K562 (cell line): ENCODE results near the gene FOLR2. TPM values are rescaled to one million over a fixed set of nuclear protein-coding genes. Genes with fewer than 3 reads are reported as not detected.

Source experiments
- ATAC-seq: fragments of 200-7000 bp; cut with Tn5 transposase; 3 replicates; pipeline ENCODE4 v1.9.1; 2020; ENCODE audit warnings: moderate library complexity
- BruUV-seq: library from RNA; stranded (reverse); fragments of 400-500 nt; replicated peaks from 2 replicates; lab custom pipeline; 2021; lab: Mats Ljungman, UMichigan
- CTCF ChIA-PET: fragments of 300-600 bp; formaldehyde crosslinking; extraction: SDS; loops from one replicate; lab custom pipeline; 2021; ENCODE audit warnings: low intra/inter-chr PET ratio; lab: Yijun Ruan, JAX
- POLR2A ChIA-PET: fragments of 300-600, 350-650 bp; sonication (Branson Sonifier 250); formaldehyde crosslinking; extraction: SDS; loops from one replicate; lab custom pipeline; 2021; ENCODE audit warnings: antibody characterized with exemption, inconsistent platforms; lab: Yijun Ruan, JAX
- DNase-seq, 4 experiments: peaks; one replicate each; pipeline versions ENCODE4 v3.0.0 to v3.0.0-alpha.2; 2011 to 2018; ENCODE audit warnings: low spot score in 3 of 4, mixed read lengths in 3 of 4; ENCODE audit errors: extremely low read depth in 1 of 4
- FAIRE-seq: peaks from 2 replicates; lab custom pipeline; 2011; peaks lifted over from hg19 to GRCh38; lab: Jason Lieb, UNC
- H2AFZ ChIP-seq: 2 replicates; pipeline ENCODE4 v1.6.0; 2011; ENCODE audit warnings: low read depth, low read length, control low read depth, inconsistent platforms
- H3K27ac ChIP-seq: fragments of 200-600 bp; 3 replicates; pipeline ENCODE4 v1.8.0; 2011; ENCODE audit warnings: low read depth, mild to moderate bottlenecking, control low read depth, inconsistent platforms, low read length, moderate library complexity, mixed read lengths; ENCODE audit errors: extremely low read depth
- H3K27me3 ChIP-seq, 2 experiments: fragments of 300-600 bp in 1 of 2; 2 replicates in 1 of 2; 3 replicates in 1 of 2; pipeline versions ENCODE4 v1.6.0 to v1.8.0; 2011; ENCODE audit warnings: inconsistent platforms in 2 of 2, low read length in 2 of 2, mild to moderate bottlenecking in 1 of 2, mixed read lengths in 1 of 2, moderate library complexity in 1 of 2; ENCODE audit not compliant: control insufficient read depth in 2 of 2, insufficient read depth in 2 of 2
- H3K36me3 ChIP-seq: fragments of 300-600 bp; 3 replicates; pipeline ENCODE4 v1.8.0; 2011; ENCODE audit warnings: mild to moderate bottlenecking, low read length, inconsistent platforms; ENCODE audit not compliant: control insufficient read depth, insufficient read depth
- H3K4me1 ChIP-seq, 2 experiments: fragments of 200-600 bp in 1 of 2; replicated peaks in 1 of 2; 2 replicates in 1 of 2; 3 replicates in 1 of 2; pipeline versions ENCODE4 v1.5.1 to v1.8.0; 2011; ENCODE audit warnings: inconsistent platforms in 2 of 2, low read length in 2 of 2, mild to moderate bottlenecking in 1 of 2, mixed read lengths in 1 of 2, moderate library complexity in 1 of 2; ENCODE audit not compliant: control insufficient read depth in 2 of 2, insufficient read depth in 2 of 2
- H3K4me2 ChIP-seq: 2 replicates; pipeline ENCODE4 v1.6.1; 2011; ENCODE audit warnings: low read length, control low read depth, inconsistent platforms, mixed read lengths; ENCODE audit not compliant: insufficient read depth
- H3K4me3 ChIP-seq: fragments of 200-600 bp; sonication (generic), shearing (Covaris generic); 2 replicates; pipeline ENCODE4 v1.5.1; 2016; ENCODE audit warnings: control low read depth, inconsistent platforms
- H3K79me2 ChIP-seq: fragments of 200-600 bp; 3 replicates; pipeline ENCODE4 v1.8.0; 2011; ENCODE audit warnings: low read length, inconsistent platforms; ENCODE audit not compliant: control insufficient read depth, insufficient read depth
- H3K9ac ChIP-seq, 2 experiments: 2 replicates each; pipeline versions ENCODE4 v1.6.0 to v1.6.1; 2011; ENCODE audit warnings: low read depth in 2 of 2, low read length in 2 of 2, control low read depth in 1 of 2, inconsistent platforms in 1 of 2, mild to moderate bottlenecking in 1 of 2, mixed read lengths in 1 of 2; ENCODE audit not compliant: insufficient read depth in 1 of 2
- H3K9me1 ChIP-seq: one replicate; pipeline ENCODE4 v1.6.0; 2011; ENCODE audit warnings: inconsistent platforms, mild to moderate bottlenecking, low read length, moderate library complexity; ENCODE audit not compliant: control insufficient read depth, insufficient read depth
- H3K9me3 ChIP-seq: replicated peaks from 2 replicates; pipeline ENCODE4 v1.5.1; 2011; ENCODE audit warnings: low read depth, low read length, inconsistent platforms; ENCODE audit not compliant: control insufficient read depth, insufficient read depth
- H4K20me1 ChIP-seq: replicated peaks from 2 replicates; pipeline ENCODE4 v1.6.1; 2011; ENCODE audit warnings: low read length, inconsistent platforms, mixed read lengths; ENCODE audit not compliant: control insufficient read depth, insufficient read depth
- CREB1 ChIP-seq, 2 experiments: sonication (generic) in 1 of 2; formaldehyde crosslinking in 1 of 2; IDR thresholded peaks; 2 replicates each; pipeline versions ENCODE4 v1.6.1 to v1.8.0; 2012 to 2022; ENCODE audit warnings: inconsistent platforms in 1 of 2, mild to moderate bottlenecking in 1 of 2, missing genetic modification reagents in 1 of 2, moderate library complexity in 1 of 2
- DACH1 ChIP-seq: fragments of 450-650 bp; IDR thresholded peaks from 2 replicates; pipeline ENCODE4 v1.6.1; 2018; ENCODE audit not compliant: partially characterized antibody
- ESRRA ChIP-seq: fragments of 450-650 bp; IDR thresholded peaks from 2 replicates; pipeline ENCODE4 v1.6.1; 2014; ENCODE audit warnings: low read depth, mild to moderate bottlenecking, moderate library complexity, borderline replicate concordance
- ETV5 ChIP-seq: sonication (generic); formaldehyde crosslinking; IDR thresholded peaks from 2 replicates; pipeline ENCODE4 v1.4.0; 2020; ENCODE audit warnings: low read depth, mild to moderate bottlenecking, missing genetic modification reagents
- GABPB2 ChIP-seq: fragments of 250-450 bp; sonication (Bioruptor Pico); conservative IDR thresholded peaks from 2 replicates; pipeline ENCODE4 v1.5.1; 2021; ENCODE audit warnings: mild to moderate bottlenecking
- MAFF ChIP-seq: IDR thresholded peaks from 2 replicates; pipeline ENCODE4 v1.6.1; 2012; ENCODE audit warnings: low read length, improper control_type of control experiment
- MXI1 ChIP-seq: IDR thresholded peaks from 2 replicates; pipeline ENCODE4 v1.6.1; 2011; ENCODE audit warnings: low read depth, mild to moderate bottlenecking, improper control_type of control experiment, low read length
- PCBP1 ChIP-seq: fragments of 200-400 bp; formaldehyde crosslinking; IDR thresholded peaks from 2 replicates; pipeline ENCODE4 v1.6.1; 2018; ENCODE audit warnings: mild to moderate bottlenecking, low read depth, low read length; ENCODE audit not compliant: poor library complexity, severe bottlenecking
- TAL1 ChIP-seq: fragments of 450-650 bp; IDR thresholded peaks from 2 replicates; pipeline ENCODE4 v1.6.1; 2016; ENCODE audit warnings: mild to moderate bottlenecking
- TCFL5 ChIP-seq: fragments of 250-450 bp; sonication (Bioruptor Pico); conservative IDR thresholded peaks from 2 replicates; pipeline ENCODE4 v1.6.1; 2021; ENCODE audit warnings: mild to moderate bottlenecking, moderate library complexity, matching md5 sums
- ZNF717 ChIP-seq: fragments of 250-450 bp; sonication (Bioruptor Pico); IDR thresholded peaks from 2 replicates; pipeline ENCODE4 v1.5.0; 2021
- ZSCAN32 ChIP-seq: fragments of 450-650 bp; formaldehyde crosslinking; IDR thresholded peaks from 2 replicates; pipeline ENCODE4 v1.4.0; 2020; ENCODE audit warnings: mild to moderate bottlenecking, moderate library complexity
- WGBS: fragments of 100-300 bp; shearing (Covaris generic); methylation state at CpG from one replicate; pipeline ENCODE4 v1.1.6; 2016; ENCODE audit warnings: low coverage, mixed read lengths; ENCODE audit not compliant: insufficient coverage; ENCODE audit errors: missing lambda C conversion rate; 5-methylcytosine and 5-hydroxymethylcytosine counted together
- in situ Hi-C: fragments of 300-500 bp; cut with MboI; formaldehyde crosslinking; loops from 4 replicates; pipeline ENCODE4 v1.15.0; 2018; ENCODE audit warnings: inconsistent platforms, mixed read lengths
- intact Hi-C: fragments of 100-400 bp; cut with micrococcal nuclease; formaldehyde crosslinking; loops from 2 replicates; pipeline ENCODE4 v1.14.2; 2022
- polyA plus RNA-seq, 8 experiments: library from polyadenylated mRNA; depleted of rRNA in 4 of 8; stranded (reverse) in 5 of 8; unstranded in 3 of 8; fragments of >200 nt; fragmentation: Nextera tagmentation in 2 of 8; fragmentation: Illumina TruSeq in 1 of 8; extraction: Ambion mirVana in 2 of 8; extraction: Trizol in 1 of 8; gene quantifications; 2 replicates each; pipeline versions ENCODE4 v1.2.1 to v1.2.3, GENCODE V29; 2011 to 2014; ENCODE audit warnings: inconsistent platforms in 1 of 8, missing spikeins in 1 of 8
- total RNA-seq, 7 experiments: library from RNA; depleted of rRNA in 6 of 7; stranded (reverse); fragments of >200 nt in 6 of 7; fragmentation: Illumina TruSeq in 2 of 7; extraction: Trizol in 2 of 7; gene quantifications; 2 replicates each; pipeline versions ENCODE4 v1.2.1 to v1.2.3, GENCODE V29; 2011 to 2021; ENCODE audit warnings: low replicate concordance in 1 of 7
- TF ChIP-seq, protein P1 (sequence below): sonication (generic); formaldehyde crosslinking; IDR thresholded peaks from 2 replicates; pipeline ENCODE4 v1.5.0; 2020; ENCODE audit warnings: missing genetic modification reagents
- TF ChIP-seq, protein P2 (sequence below): fragments of 250-450 bp; sonication (Bioruptor Pico); IDR thresholded peaks from 2 replicates; pipeline ENCODE4 v1.4.0; 2020; ENCODE audit warnings: mild to moderate bottlenecking
- TF ChIP-seq, protein P3 (sequence below): IDR thresholded peaks from 3 replicates; pipeline ENCODE4 v1.6.1; 2011; ENCODE audit warnings: borderline replicate concordance, mild to moderate bottlenecking; ENCODE audit not compliant: insufficient read length, insufficient read depth

The FOLR2 gene
- total and polyA plus RNA-seq, 9 of the 15 experiments (the other 6 are each of a cell fraction or from before 2014, with no cell fraction given): 0.27 TPM; not detected in 8

DNA sequence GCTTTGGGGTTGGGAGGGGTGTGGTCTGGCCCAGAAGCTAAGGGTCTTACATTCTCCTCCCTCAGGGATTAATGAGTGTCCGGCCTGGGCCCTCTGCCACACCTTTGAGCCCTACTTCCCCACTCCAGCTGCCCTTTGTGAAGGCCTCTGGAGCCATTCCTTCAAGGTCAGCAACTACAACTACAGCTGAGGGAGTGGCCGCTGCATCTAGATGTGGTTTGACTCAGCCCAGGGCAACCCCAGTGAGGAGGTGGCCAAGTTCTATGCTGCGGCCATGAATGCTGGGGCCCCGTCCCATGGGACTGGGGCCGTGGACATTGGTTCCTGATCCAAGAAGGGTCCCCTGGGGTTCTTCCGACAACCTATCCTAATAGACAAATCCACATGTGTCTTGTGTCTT, 38.9 kb upstream of the FOLR2 start:
- Histone ChIP-seq H3K27ac (no peak overlapping the region), H3K4me2 (no peak overlapping the region), H2AFZ (no peak overlapping the region), H3K27me3 (peaks cover 10 to 15% of the 10 kb centered on the region in 2 experiments; a peak in 3 of 5 replicates), H3K9ac (no peak overlapping the region), H3K9me3 (no peaks in the 10 kb centered on the region), H3K4me1 (no peaks in the 10 kb centered on the region; a peak in 1 of 5 replicates), H3K4me3 (no peak overlapping the region), H3K36me3 (no peaks in the 10 kb centered on the region), H3K9me1 (peaks cover 3% of the 10 kb centered on the region)
- BruUV-seq: no TSS peak
- ChIA-PET POLR2A (interaction anchor here (0.8 kb wide), 1 partner anchor 12 kb away, joined by 3 read pairs; no protein-coding TSS in a partner anchor), CTCF (no interaction called here)
- no peak for ATAC-seq
- FAIRE-seq: no peak
- no peak for DNase-seq
- 33% methylated on average over 6 of the region's 6 CpGs for WGBS
- TF ChIP-seq MAFF (no peak), MXI1 (no peak), TAL1 (no peak), ZNF717 (CRISPR knock-in tag) (no peak), ETV5 (CRISPR knock-in tag) (no peak), ESRRA (no peak), TCFL5 (no peak), DACH1 (no peak), GABPB2 (CRISPR knock-in tag) (no peak), PCBP1 (no peak), ZSCAN32 (CRISPR knock-in tag) (no peak), CREB1 (IDR thresholded peaks at IDR 0.05) (no peak), CREB1 (CRISPR knock-in tag; IDR thresholded peaks at IDR 0.05) (no peak)
- TF ChIP-seq, protein P1, sequence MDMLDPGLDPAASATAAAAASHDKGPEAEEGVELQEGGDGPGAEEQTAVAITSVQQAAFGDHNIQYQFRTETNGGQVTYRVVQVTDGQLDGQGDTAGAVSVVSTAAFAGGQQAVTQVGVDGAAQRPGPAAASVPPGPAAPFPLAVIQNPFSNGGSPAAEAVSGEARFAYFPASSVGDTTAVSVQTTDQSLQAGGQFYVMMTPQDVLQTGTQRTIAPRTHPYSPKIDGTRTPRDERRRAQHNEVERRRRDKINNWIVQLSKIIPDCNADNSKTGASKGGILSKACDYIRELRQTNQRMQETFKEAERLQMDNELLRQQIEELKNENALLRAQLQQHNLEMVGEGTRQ (CRISPR knock-in tag): no peak
- TF ChIP-seq, protein P2, sequence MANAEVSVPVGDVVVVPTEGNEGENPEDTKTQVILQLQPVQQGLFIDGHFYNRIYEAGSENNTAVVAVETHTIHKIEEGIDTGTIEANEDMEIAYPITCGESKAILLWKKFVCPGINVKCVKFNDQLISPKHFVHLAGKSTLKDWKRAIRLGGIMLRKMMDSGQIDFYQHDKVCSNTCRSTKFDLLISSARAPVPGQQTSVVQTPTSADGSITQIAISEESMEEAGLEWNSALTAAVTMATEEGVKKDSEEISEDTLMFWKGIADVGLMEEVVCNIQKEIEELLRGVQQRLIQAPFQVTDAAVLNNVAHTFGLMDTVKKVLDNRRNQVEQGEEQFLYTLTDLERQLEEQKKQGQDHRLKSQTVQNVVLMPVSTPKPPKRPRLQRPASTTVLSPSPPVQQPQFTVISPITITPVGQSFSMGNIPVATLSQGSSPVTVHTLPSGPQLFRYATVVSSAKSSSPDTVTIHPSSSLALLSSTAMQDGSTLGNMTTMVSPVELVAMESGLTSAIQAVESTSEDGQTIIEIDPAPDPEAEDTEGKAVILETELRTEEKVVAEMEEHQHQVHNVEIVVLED (CRISPR knock-in tag): no peak
- TF ChIP-seq, protein P3, sequence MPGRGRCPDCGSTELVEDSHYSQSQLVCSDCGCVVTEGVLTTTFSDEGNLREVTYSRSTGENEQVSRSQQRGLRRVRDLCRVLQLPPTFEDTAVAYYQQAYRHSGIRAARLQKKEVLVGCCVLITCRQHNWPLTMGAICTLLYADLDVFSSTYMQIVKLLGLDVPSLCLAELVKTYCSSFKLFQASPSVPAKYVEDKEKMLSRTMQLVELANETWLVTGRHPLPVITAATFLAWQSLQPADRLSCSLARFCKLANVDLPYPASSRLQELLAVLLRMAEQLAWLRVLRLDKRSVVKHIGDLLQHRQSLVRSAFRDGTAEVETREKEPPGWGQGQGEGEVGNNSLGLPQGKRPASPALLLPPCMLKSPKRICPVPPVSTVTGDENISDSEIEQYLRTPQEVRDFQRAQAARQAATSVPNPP: no peak
- TF ChIP-seq, all 486 proteins: peak for 0
- Histone ChIP-seq H3K79me2 (no peaks in the 10 kb centered on the region), H4K20me1 (no peaks in the 10 kb centered on the region)
- in situ Hi-C loops: no loop called here
- intact Hi-C loops: no loop called here
